ENCODE results near the gene CLIC4. TPM values are rescaled to one million over a fixed set of nuclear protein-coding genes. Genes with fewer than 3 reads are reported as not detected.

The CLIC4 gene
- total RNA-seq, 4 donors from 2014 or later: 294 to 434 (median 374) TPM

- H3K4me3 ChIP-seq: no peak overlapping the region
- H3K27me3 ChIP-seq: no peaks in the 10 kb centered on the region
- H3K4me1 ChIP-seq: no peaks in the 10 kb centered on the region
- intact Hi-C loops (cut with DNase I; ENCODE audit: low total_unique reads): no loop called here
- no peak for TF ChIP-seq POLR2A (IDR thresholded peaks at IDR 0.05)
- no peak for TF ChIP-seq CTCF (IDR thresholded peaks at IDR 0.05)
- DNase-seq: no peak
- H3K27ac ChIP-seq: no peak overlapping the region
- H3K9me3 ChIP-seq: no peaks in the 10 kb centered on the region
- H3K36me3 ChIP-seq: no peaks in the 10 kb centered on the region
Measured at GRCh38 chr1:24850328-24850920, 105.2 kb downstream of the CLIC4 start.

GRCh38 chr1:24853649-24854048 lies 108.4 kb downstream of the CLIC4 start:
- intact Hi-C loops (cut with DNase I; ENCODE audit: low total_unique reads): no loop called here
- no peak for DNase-seq
- no peak for TF ChIP-seq CTCF (IDR thresholded peaks at IDR 0.05)
- no peak for TF ChIP-seq POLR2A (IDR thresholded peaks at IDR 0.05)
- H3K9me3 ChIP-seq: no peaks in the 10 kb centered on the region
- no peak overlapping the region for H3K27ac ChIP-seq
- H3K36me3 ChIP-seq: no peaks in the 10 kb centered on the region
- H3K4me3 ChIP-seq: no peak overlapping the region
- H3K4me1 ChIP-seq: no peaks in the 10 kb centered on the region
- no peaks in the 10 kb centered on the region for H3K27me3 ChIP-seq

DNA sequence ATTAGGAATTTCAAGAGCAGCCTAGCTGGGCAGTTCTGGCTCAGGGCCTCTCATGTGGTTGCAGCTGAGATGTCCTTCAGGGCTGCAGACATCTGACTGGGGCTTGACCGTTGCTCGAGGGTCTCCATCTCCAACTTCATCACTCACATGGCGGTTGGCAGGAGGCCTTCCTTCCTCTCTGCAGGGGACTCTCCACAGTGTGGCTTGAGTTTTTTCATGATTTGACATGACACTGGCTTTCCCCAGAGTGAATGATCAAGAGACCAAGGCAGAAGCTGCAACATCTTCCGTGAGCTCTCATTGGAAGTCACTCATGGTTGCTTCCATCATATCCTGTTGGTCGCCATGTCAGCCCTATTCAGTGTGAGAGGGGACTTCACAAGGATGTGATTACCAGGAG lies 110.2 kb downstream of the CLIC4 start:
- Histone ChIP-seq H3K4me3 (no peak overlapping the region), H3K27ac (no peak overlapping the region), H3K36me3 (no peaks in the 10 kb centered on the region), H3K27me3 (no peaks in the 10 kb centered on the region), H3K9me3 (no peaks in the 10 kb centered on the region), H3K4me1 (no peaks in the 10 kb centered on the region)
- TF ChIP-seq POLR2A (IDR thresholded peaks at IDR 0.05) (no peak), CTCF (IDR thresholded peaks at IDR 0.05) (no peak)
- intact Hi-C loops (cut with DNase I; ENCODE audit: low total_unique reads): no loop called here
- DNase-seq: no peak

GRCh38 chr1:24856787-24857506 lies 111.7 kb downstream of the CLIC4 start:
- H3K4me3 ChIP-seq: no peak overlapping the region
- no peaks in the 10 kb centered on the region for H3K36me3 ChIP-seq
- no peak for DNase-seq
- TF ChIP-seq POLR2A (IDR thresholded peaks at IDR 0.05) (no peak), CTCF (IDR thresholded peaks at IDR 0.05) (no peak)
- no peaks in the 10 kb centered on the region for H3K4me1 ChIP-seq
- no peaks in the 10 kb centered on the region for H3K27me3 ChIP-seq
- no peak overlapping the region for H3K27ac ChIP-seq
- intact Hi-C loops (cut with DNase I; ENCODE audit: low total_unique reads): no loop called here
- no peaks in the 10 kb centered on the region for H3K9me3 ChIP-seq

- Histone ChIP-seq H3K36me3 (no peaks in the 10 kb centered on the region), H3K4me3 (no peak overlapping the region), H3K27me3 (no peaks in the 10 kb centered on the region), H3K4me1 (no peaks in the 10 kb centered on the region), H3K27ac (no peak overlapping the region), H3K9me3 (no peaks in the 10 kb centered on the region)
- intact Hi-C loops (cut with DNase I; ENCODE audit: low total_unique reads): no loop called here
- DNase-seq: no peak
- TF ChIP-seq CTCF (IDR thresholded peaks at IDR 0.05) (no peak), POLR2A (IDR thresholded peaks at IDR 0.05) (no peak)
Measured at GRCh38 chr1:24857507-24858133, 112.4 kb downstream of the CLIC4 start.
